WTC11 (cell line): ENCODE measurements around the gene GORASP1. TPM values are rescaled to one million over a fixed set of nuclear protein-coding genes. Genes with fewer than 3 reads are reported as not detected.
A peak's percentile ranks its signal among the peaks of the same experiment; 100 is the strongest.

Source experiments
- ATAC-seq: fragments of 200-7000 bp; cut with Tn5 transposase; 2 replicates; pipeline ENCODE4 v1.10.0; 2021; ENCODE audit warnings: mild to moderate bottlenecking, moderate library complexity
- CTCF ChIA-PET: fragments of 300-600 bp; sonication (Branson Sonifier 250); formaldehyde crosslinking; loops from one replicate; lab custom pipeline; 2021; ENCODE audit warnings: antibody characterized with exemption; lab: Charles Lee
- POLR2A ChIA-PET: fragments of 350-600 bp; sonication (Branson Sonifier 250); formaldehyde crosslinking; loops from one replicate; lab custom pipeline; 2021; ENCODE audit warnings: antibody characterized with exemption; lab: Charles Lee
- DNase-seq: peaks from one replicate; pipeline ENCODE4 v3.0.0; 2021; ENCODE audit warnings: low spot score
- H3K27ac Mint-ChIP-seq: 2 replicates; pipeline ENCODE4 v1.8.0; 2021; ENCODE audit warnings: mixed read lengths
- H3K27me3 Mint-ChIP-seq: 2 replicates; pipeline ENCODE4 v1.8.0; 2021; ENCODE audit warnings: low read depth, mild to moderate bottlenecking, moderate library complexity, mixed read lengths
- H3K36me3 Mint-ChIP-seq: 2 replicates; pipeline ENCODE4 v1.8.0; 2021; ENCODE audit warnings: mixed read lengths
- H3K4me1 Mint-ChIP-seq: 2 replicates; pipeline ENCODE4 v1.8.0; 2022; ENCODE audit warnings: mixed read lengths
- H3K4me3 Mint-ChIP-seq: 2 replicates; pipeline ENCODE4 v1.8.0; 2021; ENCODE audit warnings: mild to moderate bottlenecking, moderate library complexity, mixed read lengths
- H3K9me3 Mint-ChIP-seq: 2 replicates; pipeline ENCODE4 v1.8.0; 2021; ENCODE audit warnings: mixed read lengths
- AR ChIP-seq: fragments of 250-450 bp; sonication (Bioruptor Pico); IDR thresholded peaks from 2 replicates; pipeline ENCODE4 v1.9.0; 2021; ENCODE audit warnings: mild to moderate bottlenecking
- ARID4B ChIP-seq: sonication (generic); formaldehyde crosslinking; IDR thresholded peaks from 2 replicates; pipeline ENCODE4 v1.8.0; 2023; ENCODE audit warnings: missing genetic modification reagents, mild to moderate bottlenecking, borderline replicate concordance
- ATF1 ChIP-seq: sonication (generic); formaldehyde crosslinking; IDR thresholded peaks from 2 replicates; pipeline ENCODE4 v1.8.1; 2023; ENCODE audit warnings: mild to moderate bottlenecking, moderate library complexity, missing genetic modification reagents
- ATF2 ChIP-seq: sonication (generic); formaldehyde crosslinking; IDR thresholded peaks from 2 replicates; pipeline ENCODE4 v1.8.1; 2022; ENCODE audit warnings: low read depth, missing genetic modification reagents, borderline replicate concordance
- CDX4 ChIP-seq: fragments of 250-450 bp; sonication (Bioruptor Pico); IDR thresholded peaks from 2 replicates; pipeline ENCODE4 v1.9.0; 2021; ENCODE audit warnings: moderate library complexity, mild to moderate bottlenecking, inconsistent platforms, borderline replicate concordance
- ESRRA ChIP-seq: sonication (generic); formaldehyde crosslinking; IDR thresholded peaks from 2 replicates; pipeline ENCODE4 v1.8.1; 2022; ENCODE audit warnings: mild to moderate bottlenecking, missing genetic modification reagents, borderline replicate concordance
- ETV6 ChIP-seq: sonication (generic); formaldehyde crosslinking; IDR thresholded peaks from 2 replicates; pipeline ENCODE4 v1.8.1; 2022; ENCODE audit warnings: mild to moderate bottlenecking, missing genetic modification reagents
- FOXJ3 ChIP-seq: sonication (generic); formaldehyde crosslinking; IDR thresholded peaks from 2 replicates; pipeline ENCODE4 v1.9.0; 2021; ENCODE audit warnings: missing genetic modification reagents, mild to moderate bottlenecking, borderline replicate concordance
- MLX ChIP-seq: sonication (generic); formaldehyde crosslinking; IDR thresholded peaks from 2 replicates; pipeline ENCODE4 v1.8.1; 2023; ENCODE audit warnings: mild to moderate bottlenecking, missing genetic modification reagents, moderate library complexity
- NFYB ChIP-seq: sonication (generic); formaldehyde crosslinking; conservative IDR thresholded peaks from 2 replicates; pipeline ENCODE4 v1.8.0; 2022; ENCODE audit warnings: low read depth, missing genetic modification reagents
- OVOL2 ChIP-seq: fragments of 250-450 bp; sonication (Bioruptor Pico); IDR thresholded peaks from 2 replicates; pipeline ENCODE4 v1.9.0; 2021; ENCODE audit warnings: mild to moderate bottlenecking, borderline replicate concordance
- RORB ChIP-seq: fragments of 250-450 bp; sonication (Bioruptor Pico); IDR thresholded peaks from 2 replicates; pipeline ENCODE4 v1.9.0; 2021; ENCODE audit warnings: mild to moderate bottlenecking
- USF1 ChIP-seq: sonication (generic); formaldehyde crosslinking; IDR thresholded peaks from 2 replicates; pipeline ENCODE4 v1.8.0; 2022; ENCODE audit warnings: mild to moderate bottlenecking, missing genetic modification reagents
- USF2 ChIP-seq: sonication (generic); formaldehyde crosslinking; IDR thresholded peaks from 2 replicates; pipeline ENCODE4 v1.8.1; 2023; ENCODE audit warnings: mild to moderate bottlenecking, missing genetic modification reagents, moderate library complexity
- ZNF138 ChIP-seq: sonication (generic); formaldehyde crosslinking; conservative IDR thresholded peaks from 2 replicates; pipeline ENCODE4 v1.8.1; 2022; ENCODE audit warnings: mild to moderate bottlenecking, moderate library complexity, missing genetic modification reagents
- ZNF219 ChIP-seq: sonication (generic); formaldehyde crosslinking; IDR thresholded peaks from 2 replicates; pipeline ENCODE4 v1.8.0; 2023; ENCODE audit warnings: missing genetic modification reagents, mild to moderate bottlenecking, borderline replicate concordance
- ZNF396 ChIP-seq: fragments of 250-450 bp; sonication (Bioruptor Pico); IDR thresholded peaks from 2 replicates; pipeline ENCODE4 v1.8.0; 2021; ENCODE audit warnings: mild to moderate bottlenecking, moderate library complexity, borderline replicate concordance
- ZNF416 ChIP-seq: fragments of 250-450 bp; sonication (Bioruptor Pico); IDR thresholded peaks from 2 replicates; pipeline ENCODE4 v1.9.0; 2021; ENCODE audit warnings: mild to moderate bottlenecking, inconsistent platforms
- total RNA-seq: library from RNA; stranded (reverse); gene quantifications from 3 replicates; pipeline ENCODE4 v1.2.3, GENCODE V29; 2021

GORASP1 gene
- total RNA-seq, 1 experiment from 2014 or later, result 47.4 TPM

GRCh38 chr3:39138804-39139415 is 31.5 kb upstream of the GORASP1 start:
- no peak for ATAC-seq
- no peak for TF ChIP-seq ARID4B (CRISPR knock-in tag)
- POLR2A ChIA-PET, result no interaction called here

GRCh38 chr3:39137991-39138803 is 30.8 kb upstream of the GORASP1 start:
- ATAC-seq, result no peak
- no peaks in the 10 kb centered on the region for H3K27me3 Mint-ChIP-seq
- CTCF ChIA-PET, result interaction anchor here (0.9 to 2.2 kb wide), 2 partner anchors 13 to 150 kb away, joined by 3 to 15 read pairs; no protein-coding TSS in a partner anchor
- no peak overlapping the region for H3K4me3 Mint-ChIP-seq
- H3K36me3 Mint-ChIP-seq, result peaks cover 8% of the 10 kb centered on the region
- POLR2A ChIA-PET, result no interaction called here
- H3K9me3 Mint-ChIP-seq, result no peaks in the 10 kb centered on the region
- peak overlapping the region; percentile 52; the same call in 1 of the 2 replicates for H3K27ac Mint-ChIP-seq
- H3K4me1 Mint-ChIP-seq, result peaks cover 5% of the 10 kb centered on the region
- no peak for DNase-seq
- TF ChIP-seq MLX (CRISPR knock-in tag) (no peak), ESRRA (CRISPR knock-in tag) (no peak), CDX4 (CRISPR knock-in tag) (no peak), OVOL2 (no peak), RORB (CRISPR knock-in tag) (no peak), AR (no peak), USF1 (CRISPR knock-in tag) (no peak), ZNF416 (CRISPR knock-in tag) (no peak), ZNF138 (CRISPR knock-in tag) (no peak), NFYB (no peak), FOXJ3 (CRISPR knock-in tag) (no peak), ATF2 (CRISPR knock-in tag) (no peak), ETV6 (CRISPR knock-in tag) (no peak), ZNF219 (no peak), ZNF396 (CRISPR knock-in tag) (no peak), ATF1 (CRISPR knock-in tag) (no peak), USF2 (CRISPR knock-in tag) (no peak)

More at GRCh38 chr3:39138804-39139415, 31.5 kb upstream of the GORASP1 start:
- peaks cover 15% of the 10 kb centered on the region for H3K36me3 Mint-ChIP-seq
- H3K27ac Mint-ChIP-seq, result no peak overlapping the region
- no peak overlapping the region for H3K4me3 Mint-ChIP-seq
- peaks cover 5% of the 10 kb centered on the region for H3K4me1 Mint-ChIP-seq
- H3K27me3 Mint-ChIP-seq, result no peaks in the 10 kb centered on the region
- CTCF ChIA-PET, result interaction anchor here (0.9 kb wide), 1 partner anchor 149 kb away, joined by 5 read pairs; no protein-coding TSS in a partner anchor
- DNase-seq, result no peak
- no peaks in the 10 kb centered on the region for H3K9me3 Mint-ChIP-seq
